ENCODE results near the gene KLHL40. TPM values are rescaled to one million over a fixed set of nuclear protein-coding genes. Genes with fewer than 3 reads are reported as not detected.

KLHL40 gene
- total and polyA plus RNA-seq, 2 donors (not counting 3 experiments of a cell fraction or from before 2014, with no cell fraction given) = not detected

- dilution Hi-C loops (cut with MboI; ENCODE audit: extremely low pct_ligation_motif_present, low sequenced_read_pairs) (no loop called here), intact Hi-C loops (cut with micrococcal nuclease) (no loop called here)
- TF ChIP-seq MYC (IDR thresholded peaks at IDR 0.05; ENCODE audit: low read depth, low read length) (no peak), POLR2A (IDR thresholded peaks at IDR 0.05; ENCODE audit: low read depth, low read length) (no peak), MAX (IDR thresholded peaks at IDR 0.05; ENCODE audit: insufficient read depth, insufficient read length) (no peak)
- Histone ChIP-seq H3K9me1 (replicated peaks; ENCODE audit: control insufficient read depth, extremely low read depth, insufficient read depth, low read length) (no peaks in the 10 kb centered on the region), H3K4me1 (ENCODE audit: control insufficient read depth, extremely low read depth, insufficient read depth, low read length) (no peaks in the 10 kb centered on the region), H3K9me3 (replicated peaks; ENCODE audit: control insufficient read depth, insufficient read depth, low read length) (no peaks in the 10 kb centered on the region), H4K20me1 (replicated peaks; ENCODE audit: control insufficient read depth, extremely low read depth, insufficient read depth, low read length) (no peaks in the 10 kb centered on the region), H3K27ac (ENCODE audit: insufficient read depth, low read depth, low read length) (no peak overlapping the region), H3K27me3 (ENCODE audit: control insufficient read depth in 2 of 2, insufficient read depth in 2 of 2, low read length in 2 of 2) (no peaks in the 10 kb centered on the region), H3K36me3 (ENCODE audit: control insufficient read depth in 2 of 2, extremely low read depth in 1 of 2, insufficient read depth in 2 of 2, low read length in 2 of 2) (no peaks in the 10 kb centered on the region), H3K79me2 (ENCODE audit: control insufficient read depth, insufficient read depth, low read length) (no peaks in the 10 kb centered on the region), H3K4me2 (ENCODE audit: insufficient read depth, low read length) (no peak overlapping the region), H2AFZ (ENCODE audit: low read depth, low read length) (no peak overlapping the region), H3K9ac (replicated peaks; ENCODE audit: extremely low read depth, insufficient read depth, low read length) (no peak overlapping the region), H3K4me3 (replicated peaks in 1 of 3; ENCODE audit: insufficient read depth in 1 of 3, low read depth in 1 of 3, low read length in 3 of 3) (no peak overlapping the region)
- POLR2A ChIA-PET = no interaction called here
- CTCF ChIA-PET = interaction anchor here (1.9 kb wide), 1 partner anchor 10 kb away, joined by 10 read pairs; no protein-coding TSS in a partner anchor
- FAIRE-seq (no peak), DNase-seq (ENCODE audit: low read depth, low spot score) (no peak)
- no TSS peak for BruUV-seq (replicated peaks)
Observed at GRCh38 chr3:42734263-42734860, 49.0 kb downstream of the KLHL40 start.

- dilution Hi-C loops (cut with MboI; ENCODE audit: extremely low pct_ligation_motif_present, low sequenced_read_pairs) = no loop called here
Observed at GRCh38 chr3:42735019-42735418, 49.7 kb downstream of the KLHL40 start.

More at GRCh38 chr3:42735019-42735418, 49.7 kb downstream of the KLHL40 start:
- Histone ChIP-seq H3K9me1 (replicated peaks; ENCODE audit: control insufficient read depth, extremely low read depth, insufficient read depth, low read length) (no peaks in the 10 kb centered on the region), H2AFZ (ENCODE audit: low read depth, low read length) (no peak overlapping the region), H3K9me3 (replicated peaks; ENCODE audit: control insufficient read depth, insufficient read depth, low read length) (no peaks in the 10 kb centered on the region), H3K4me1 (ENCODE audit: control insufficient read depth, extremely low read depth, insufficient read depth, low read length) (no peaks in the 10 kb centered on the region), H3K79me2 (ENCODE audit: control insufficient read depth, insufficient read depth, low read length) (no peaks in the 10 kb centered on the region), H3K4me3 (replicated peaks in 1 of 3; ENCODE audit: insufficient read depth in 1 of 3, low read depth in 1 of 3, low read length in 3 of 3) (no peak overlapping the region), H3K36me3 (ENCODE audit: control insufficient read depth in 2 of 2, extremely low read depth in 1 of 2, insufficient read depth in 2 of 2, low read length in 2 of 2) (no peaks in the 10 kb centered on the region), H3K4me2 (ENCODE audit: insufficient read depth, low read length) (no peak overlapping the region), H3K27ac (ENCODE audit: insufficient read depth, low read depth, low read length) (no peak overlapping the region), H3K9ac (replicated peaks; ENCODE audit: extremely low read depth, insufficient read depth, low read length) (no peak overlapping the region), H4K20me1 (replicated peaks; ENCODE audit: control insufficient read depth, extremely low read depth, insufficient read depth, low read length) (no peaks in the 10 kb centered on the region), H3K27me3 (ENCODE audit: control insufficient read depth in 2 of 2, insufficient read depth in 2 of 2, low read length in 2 of 2) (no peaks in the 10 kb centered on the region)
- ChIA-PET CTCF (interaction anchor here (1.9 kb wide), 1 partner anchor 9 kb away, joined by 10 read pairs; no protein-coding TSS in a partner anchor), POLR2A (no interaction called here)
- DNase-seq (ENCODE audit: low read depth, low spot score) (no peak), FAIRE-seq (no peak)
- BruUV-seq (replicated peaks) = no TSS peak
- TF ChIP-seq POLR2AphosphoS5 (IDR thresholded peaks at IDR 0.05; ENCODE audit: insufficient read depth, low read depth, low read length) = no peak
- TF ChIP-seq MYC (IDR thresholded peaks at IDR 0.05; ENCODE audit: low read depth, low read length) = no peak
- TF ChIP-seq FOS (IDR thresholded peaks at IDR 0.05; ENCODE audit: borderline replicate concordance, insufficient read depth, low read length) = no peak
- no peak for TF ChIP-seq EZH2 (IDR thresholded peaks at IDR 0.05; ENCODE audit: borderline replicate concordance, low read depth, low read length, severe bottlenecking)
- no peak for TF ChIP-seq POLR2A (IDR thresholded peaks at IDR 0.05; ENCODE audit: low read depth, low read length)
- TF ChIP-seq GATA2 (IDR thresholded peaks at IDR 0.05; ENCODE audit: insufficient read depth, insufficient read length, low read depth, low read length) = no peak
- no peak for TF ChIP-seq JUN (IDR thresholded peaks at IDR 0.05; ENCODE audit: borderline replicate concordance, insufficient read depth, insufficient read length, low read depth)
- TF ChIP-seq MAX (IDR thresholded peaks at IDR 0.05; ENCODE audit: insufficient read depth, insufficient read length) = no peak
- no peak for TF ChIP-seq CTCF (IDR thresholded peaks at IDR 0.05; ENCODE audit: extremely low read depth in 1 of 2, insufficient read depth in 1 of 2, low read depth in 1 of 2, low read length in 2 of 2)
- intact Hi-C loops (cut with micrococcal nuclease) = no loop called here
